Middle frontal gyrus (tissue), 1 donor: ENCODE data around the gene DSG4.

ENCODE experiments used
- DNase-seq: peaks from one replicate; pipeline ENCODE4 v3.0.0-alpha.2; 2015; ENCODE audit warnings: low spot score; ENCODE audit errors: extremely low spot score

Gene DSG4

GRCh38 chr18:31445908-31446307 lies 69.3 kb downstream of the DSG4 start:
- no peak for DNase-seq

DNA sequence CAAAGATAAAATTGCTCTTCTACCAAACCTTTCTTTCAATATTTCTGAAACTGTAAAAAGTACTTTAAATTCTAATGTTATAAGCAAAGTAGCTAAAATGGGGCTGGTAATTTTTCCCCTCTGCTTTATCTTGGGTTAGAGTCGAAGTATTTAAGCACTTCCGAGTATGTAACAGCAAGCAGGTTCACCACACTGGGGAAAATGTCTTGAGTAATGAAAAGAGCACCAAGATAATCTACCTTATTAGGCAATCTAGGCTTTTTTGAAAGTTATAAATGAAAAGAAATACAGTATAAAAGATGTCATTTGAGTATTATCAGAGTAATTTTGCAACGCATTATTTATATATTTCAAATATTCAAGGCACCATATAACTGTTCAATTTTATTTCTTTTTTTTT lies 70.3 kb downstream of the DSG4 start:
- DNase-seq = no peak

DNA sequence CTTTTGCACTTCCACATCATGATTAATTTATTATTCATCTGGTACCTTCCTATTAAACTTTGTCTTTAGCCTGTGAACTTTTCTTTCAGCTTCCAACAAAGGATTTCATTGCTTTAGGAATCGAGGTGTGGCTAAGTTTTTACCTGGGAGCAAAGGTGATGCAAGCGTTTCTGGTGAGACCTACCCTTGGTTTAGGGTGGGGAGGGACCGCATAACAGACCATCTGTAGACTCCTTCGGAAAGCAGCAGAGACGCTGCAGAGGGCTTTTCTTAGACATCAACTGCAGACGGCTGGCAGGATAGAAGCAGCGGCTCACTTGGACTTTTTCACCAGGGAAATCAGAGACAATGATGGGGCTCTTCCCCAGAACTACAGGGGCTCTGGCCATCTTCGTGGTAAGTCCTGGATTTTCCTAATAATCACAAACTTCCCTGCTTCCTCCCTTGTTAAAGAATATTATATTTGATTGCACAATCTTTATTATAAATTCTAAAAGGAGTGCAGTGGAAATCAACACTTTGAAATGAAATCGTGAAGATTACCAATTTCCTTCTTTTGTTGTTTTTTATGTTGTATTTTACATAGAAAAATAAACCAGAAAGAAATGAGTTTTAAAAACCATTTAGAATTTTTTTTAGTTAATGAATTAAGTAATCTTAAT lies 71.1 kb downstream of the DSG4 start, which contains the start of gene DSG3:
Gene DSG3, plus strand, starts transcription at position 212 of the 662 bp plus-strand sequence. Its CDS starts 137 bp downstream, at position 349.
- DNase-seq = no peak

DNA sequence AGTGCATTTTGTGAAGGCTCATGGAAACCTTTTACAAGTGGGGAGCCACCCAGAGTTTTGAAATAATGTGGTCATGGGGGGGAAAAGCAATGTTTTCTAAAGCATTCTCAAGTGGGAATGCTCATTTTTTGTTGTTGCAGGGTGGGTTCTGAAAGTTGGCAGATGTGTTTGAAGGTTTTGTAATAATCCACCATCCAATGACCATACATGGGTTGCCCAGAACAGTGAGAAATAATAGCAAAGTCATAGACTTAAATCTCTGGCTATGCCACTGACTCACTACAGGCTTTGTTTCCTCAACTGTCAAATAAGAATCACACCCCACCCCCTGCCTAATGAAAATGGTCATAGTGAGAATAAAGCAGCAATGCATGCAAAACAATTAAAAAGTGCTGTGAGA lies 73.8 kb downstream of the DSG4 start:
- DNase-seq = no peak

- no peak for DNase-seq
Measured at GRCh38 chr18:31451625-31452024, 75.0 kb downstream of the DSG4 start.

DNA sequence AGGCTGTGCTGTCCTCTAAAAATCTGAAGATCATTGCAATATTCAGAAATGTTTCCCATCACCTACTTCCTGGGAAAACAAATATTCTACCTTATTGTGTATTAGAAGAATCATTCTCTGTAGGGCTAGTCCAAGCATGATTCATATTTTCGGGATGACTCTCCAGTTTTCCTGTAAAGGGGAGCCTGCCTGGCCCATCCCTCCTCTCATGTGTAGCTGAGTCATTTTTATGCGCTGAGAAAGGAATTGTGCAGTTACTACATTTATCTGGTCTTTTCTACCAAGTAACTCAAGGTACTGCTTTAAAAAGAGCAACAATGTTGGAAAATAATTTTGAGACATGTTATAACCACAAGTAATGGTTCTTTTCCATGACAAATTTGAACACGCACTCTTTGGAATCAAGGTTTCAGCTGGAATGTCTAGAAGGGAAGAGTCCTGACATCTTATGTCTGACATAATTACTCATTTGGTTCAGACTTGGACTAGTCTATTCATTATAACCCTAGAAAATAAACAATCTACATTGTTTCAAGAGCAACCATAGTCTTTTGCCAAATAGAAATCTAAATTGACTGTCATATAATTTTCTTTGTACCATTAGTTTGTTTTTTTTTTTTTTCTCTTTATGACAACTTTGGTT lies 77.6 kb downstream of the DSG4 start:
- no peak for DNase-seq
